Adipocyte (in vitro differentiated cells): ENCODE data around the gene DNAH2.

ENCODE experiments used
- DNase-seq: peaks from one replicate; pipeline ENCODE4 v3.0.0-alpha.2; 2015; ENCODE audit warnings: low read depth
- H3K27me3 ChIP-seq: replicated peaks from 2 replicates; pipeline ENCODE4 v1.7.0; 2013; ENCODE audit warnings: mild to moderate bottlenecking, low read length, moderate library complexity; ENCODE audit not compliant: control insufficient read depth, insufficient read depth
- H3K36me3 ChIP-seq: 2 replicates; pipeline ENCODE4 v1.7.0; 2013; ENCODE audit warnings: low read length, mild to moderate bottlenecking, moderate library complexity; ENCODE audit not compliant: control insufficient read depth, insufficient read depth, severe bottlenecking
- H3K4me1 ChIP-seq: 2 replicates; pipeline ENCODE4 v1.7.0; 2013; ENCODE audit warnings: mild to moderate bottlenecking, low read length, moderate library complexity; ENCODE audit not compliant: control insufficient read depth, insufficient read depth
- H3K4me3 ChIP-seq: 2 replicates; pipeline ENCODE4 v1.7.0; 2013; ENCODE audit warnings: mild to moderate bottlenecking, low read length, moderate library complexity
- H3K9ac ChIP-seq: 2 replicates; pipeline ENCODE4 v1.7.0; 2013; ENCODE audit warnings: mild to moderate bottlenecking, low read length, moderate library complexity
- H3K9me3 ChIP-seq: 2 replicates; pipeline ENCODE4 v1.7.0; 2013; ENCODE audit warnings: mild to moderate bottlenecking, low read length, moderate library complexity; ENCODE audit not compliant: control insufficient read depth

Gene DNAH2

DNA sequence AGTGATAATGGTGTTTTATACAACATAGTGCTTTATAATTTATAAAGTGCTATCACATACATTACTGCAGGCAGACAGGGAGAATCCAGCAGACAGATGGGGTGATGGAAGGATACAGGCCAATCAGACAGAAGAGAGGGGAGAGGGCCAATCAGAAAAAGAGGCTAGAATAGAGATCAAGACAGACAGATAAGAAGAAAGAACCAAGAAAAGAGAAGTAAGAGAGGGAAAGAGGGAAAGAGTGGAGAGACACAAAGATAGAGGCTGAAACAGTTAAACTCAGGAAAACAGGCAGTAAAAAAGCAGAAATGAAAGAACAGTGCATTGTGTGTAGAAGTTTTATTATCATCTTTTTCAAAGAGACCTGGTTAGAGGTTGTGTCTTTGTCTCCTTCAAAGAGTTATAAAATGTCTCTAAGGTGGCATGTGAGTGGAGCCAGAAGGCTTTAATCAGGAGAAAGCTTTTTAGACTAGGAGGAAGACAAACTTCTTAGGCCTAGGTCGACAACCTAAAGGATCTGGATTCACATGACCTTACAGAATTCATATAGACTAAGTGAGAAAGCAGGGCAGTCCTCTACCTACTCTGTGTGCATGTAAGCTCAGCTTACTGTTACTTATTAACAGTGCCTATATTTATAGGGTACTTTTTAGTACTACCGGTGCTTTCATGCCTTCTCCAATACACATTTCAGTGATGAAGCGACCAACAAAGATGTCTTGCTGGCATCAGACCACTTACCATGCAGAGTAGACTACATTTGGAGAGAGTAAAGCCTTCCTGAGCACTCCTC lies 162.7 kb downstream of the DNAH2 start:
- no peaks in the 10 kb centered on the region for H3K27me3 ChIP-seq
- H3K4me1 ChIP-seq = no peaks in the 10 kb centered on the region
- no peak overlapping the region for H3K4me3 ChIP-seq
- H3K9ac ChIP-seq = no peak overlapping the region
- no peak for DNase-seq
- peaks cover 19% of the 10 kb centered on the region for H3K36me3 ChIP-seq
- H3K9me3 ChIP-seq = no peaks in the 10 kb centered on the region

- Histone ChIP-seq H3K36me3 (peaks cover 19% of the 10 kb centered on the region), H3K4me1 (peaks cover 2% of the 10 kb centered on the region), H3K4me3 (no peak overlapping the region), H3K9ac (no peak overlapping the region), H3K9me3 (no peaks in the 10 kb centered on the region), H3K27me3 (no peaks in the 10 kb centered on the region)
- DNase-seq = no peak
Observed at GRCh38 chr17:7881276-7882054, 163.9 kb downstream of the DNAH2 start.

DNA sequence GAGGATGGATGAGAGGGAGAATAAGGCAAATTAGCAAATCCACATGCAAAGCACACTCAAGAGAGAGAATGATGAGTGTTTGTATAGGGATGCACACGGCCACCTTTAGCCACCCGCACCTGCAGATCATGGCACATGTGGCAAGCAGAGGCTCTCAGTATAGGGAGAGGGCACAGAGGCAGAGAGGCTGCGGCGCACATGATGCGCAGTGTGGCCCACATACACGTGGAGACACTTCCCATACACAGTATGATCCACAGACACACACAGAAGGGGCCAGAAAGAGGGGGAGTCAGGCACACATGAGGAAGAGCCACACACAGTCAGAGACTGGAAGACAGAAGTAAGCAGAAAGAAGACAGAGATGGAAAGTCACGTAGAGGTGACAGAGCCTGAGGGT lies 164.5 kb downstream of the DNAH2 start:
- no peak overlapping the region for H3K4me3 ChIP-seq
- H3K27me3 ChIP-seq = no peaks in the 10 kb centered on the region
- H3K9me3 ChIP-seq = no peaks in the 10 kb centered on the region
- peaks cover 8% of the 10 kb centered on the region for H3K4me1 ChIP-seq
- no peak overlapping the region for H3K9ac ChIP-seq
- no peak for DNase-seq
- peaks cover 19% of the 10 kb centered on the region for H3K36me3 ChIP-seq

GRCh38 chr17:7882629-7883028 lies 165.1 kb downstream of the DNAH2 start:
- no peaks in the 10 kb centered on the region for H3K27me3 ChIP-seq
- H3K36me3 ChIP-seq = peaks cover 19% of the 10 kb centered on the region
- peaks cover 12% of the 10 kb centered on the region for H3K4me1 ChIP-seq
- no peak overlapping the region for H3K4me3 ChIP-seq
- H3K9me3 ChIP-seq = no peaks in the 10 kb centered on the region
- DNase-seq = no peak
- H3K9ac ChIP-seq = no peak overlapping the region
